Skeletal muscle satellite cell (primary cell): ENCODE results near the gene NXNL1.

ENCODE experiments used
- H3K27me3 ChIP-seq: 2 replicates; pipeline ENCODE4 v1.7.0; 2013; ENCODE audit warnings: low read length; ENCODE audit not compliant: control insufficient read depth, insufficient read depth
- H3K36me3 ChIP-seq: 2 replicates; pipeline ENCODE4 v1.7.0; 2013; ENCODE audit warnings: mild to moderate bottlenecking, control low read depth, low read length; ENCODE audit not compliant: insufficient read depth
- H3K4me1 ChIP-seq: 2 replicates; pipeline ENCODE4 v1.7.0; 2013; ENCODE audit warnings: low read length; ENCODE audit not compliant: control insufficient read depth, insufficient read depth
- H3K4me2 ChIP-seq: 2 replicates; pipeline ENCODE4 v1.7.0; 2013; ENCODE audit warnings: mild to moderate bottlenecking, low read length
- H3K4me3 ChIP-seq: 2 replicates; pipeline ENCODE4 v1.7.0; 2013; ENCODE audit warnings: low read length
- H3K9ac ChIP-seq: 2 replicates; pipeline ENCODE4 v1.7.0; 2013; ENCODE audit warnings: mild to moderate bottlenecking, low read depth, low read length, moderate library complexity
- H3K9me3 ChIP-seq: replicated peaks from 2 replicates; pipeline ENCODE4 v1.7.0; 2013; ENCODE audit warnings: mild to moderate bottlenecking, control low read depth, low read length

The NXNL1 gene

GRCh38 chr19:17469092-17469480 is 8.4 kb upstream of the NXNL1 start:
- Histone ChIP-seq H3K27me3 (peaks cover 4% of the 10 kb centered on the region), H3K9ac (peak overlapping the region; percentile 62), H3K4me2 (peak overlapping the region; percentile 99), H3K9me3 (no peaks in the 10 kb centered on the region), H3K4me3 (peak overlapping the region; percentile 86), H3K4me1 (peaks cover 23% of the 10 kb centered on the region), H3K36me3 (no peaks in the 10 kb centered on the region)

DNA sequence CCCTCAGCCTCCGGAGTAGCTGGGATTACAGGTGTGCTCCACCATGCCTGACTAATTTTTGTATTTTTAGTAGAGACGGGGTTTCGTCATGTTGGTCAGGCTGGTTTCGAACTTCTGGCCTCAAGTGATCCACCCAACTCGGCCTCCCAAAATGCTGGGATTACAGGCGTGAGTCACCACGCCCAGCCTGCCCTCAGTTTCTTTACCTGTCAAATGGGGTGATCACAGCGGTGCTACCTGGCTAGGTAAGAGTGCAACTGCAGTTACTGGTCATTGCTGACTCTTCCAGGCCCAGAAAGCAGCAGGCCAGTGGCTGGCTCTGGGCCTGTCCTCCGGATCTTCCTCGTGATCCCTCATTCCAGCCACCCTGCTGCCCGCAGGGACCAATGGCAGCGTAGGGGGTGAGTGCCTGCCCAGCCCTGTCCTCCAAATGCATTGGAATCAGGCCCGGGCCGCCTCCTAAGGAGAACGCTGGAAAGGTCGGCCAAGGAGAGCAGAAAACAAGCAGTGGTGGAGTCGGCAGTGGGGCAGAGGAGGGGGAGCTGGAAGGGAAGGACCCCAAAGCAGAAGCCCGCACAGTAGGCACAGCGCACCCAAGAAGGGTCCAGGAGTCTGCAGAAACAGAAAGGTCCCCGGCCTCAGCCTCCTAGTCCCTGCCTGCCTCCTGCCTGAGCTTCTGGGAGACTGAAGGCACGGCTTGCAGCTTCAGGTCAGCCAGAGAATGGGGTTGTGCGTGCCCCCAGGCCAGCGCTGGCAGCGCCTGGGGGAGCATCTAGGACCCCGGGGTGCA is 7.8 kb upstream of the NXNL1 start:
- Histone ChIP-seq H3K4me2 (peak overlapping the region; percentile 99), H3K36me3 (no peaks in the 10 kb centered on the region), H3K4me3 (peak overlapping the region; percentile 86), H3K4me1 (peaks cover 23% of the 10 kb centered on the region), H3K9me3 (no peaks in the 10 kb centered on the region), H3K9ac (peak overlapping the region; percentile 62), H3K27me3 (peaks cover 4% of the 10 kb centered on the region)

- Histone ChIP-seq H3K4me1 (peaks cover 21% of the 10 kb centered on the region), H3K4me2 (no peak overlapping the region), H3K9me3 (no peaks in the 10 kb centered on the region), H3K4me3 (no peak overlapping the region), H3K36me3 (no peaks in the 10 kb centered on the region), H3K27me3 (peaks cover 4% of the 10 kb centered on the region), H3K9ac (no peak overlapping the region)
Measured at GRCh38 chr19:17467471-17468301, 7.0 kb upstream of the NXNL1 start.

DNA sequence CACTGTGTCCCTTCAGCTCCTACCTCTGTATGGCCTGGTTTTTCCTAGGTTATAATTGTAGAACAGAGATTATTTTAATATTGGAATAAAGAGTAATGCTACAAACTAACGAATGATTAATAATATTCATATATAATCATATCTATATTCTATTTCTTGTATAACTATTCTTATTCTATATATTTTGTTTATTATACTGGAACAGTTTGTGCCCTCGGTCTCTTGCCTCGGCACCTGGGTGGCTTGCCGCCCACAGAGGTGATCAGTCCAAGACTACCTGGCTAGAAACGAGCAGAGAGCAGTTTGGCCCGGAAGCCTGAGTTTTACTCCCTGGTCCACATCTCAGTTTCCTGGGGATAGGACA is 5.7 kb upstream of the NXNL1 start:
- Histone ChIP-seq H3K27me3 (peaks cover 4% of the 10 kb centered on the region), H3K36me3 (no peaks in the 10 kb centered on the region), H3K9me3 (no peaks in the 10 kb centered on the region), H3K4me1 (peaks cover 20% of the 10 kb centered on the region), H3K4me3 (no peak overlapping the region), H3K9ac (no peak overlapping the region), H3K4me2 (no peak overlapping the region)

DNA sequence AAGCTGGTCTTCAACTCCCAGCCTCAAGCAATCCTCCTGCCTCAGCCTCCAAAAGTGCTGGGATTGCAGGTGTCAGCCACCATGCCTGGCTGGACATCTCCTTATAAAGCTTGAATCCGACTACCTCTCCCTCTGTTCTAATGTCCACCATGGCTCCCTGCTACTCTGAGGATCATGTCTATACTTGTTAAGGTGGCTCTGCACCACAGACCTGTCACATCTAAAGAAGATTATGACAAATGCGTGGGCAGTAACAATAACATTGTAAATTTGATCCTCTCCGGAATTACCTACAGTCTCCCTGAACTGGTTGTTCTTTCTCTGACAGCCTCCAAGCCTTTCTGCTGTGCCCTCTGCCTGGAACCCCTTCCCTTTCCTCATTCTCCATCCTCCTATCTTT is 1.8 kb downstream of the NXNL1 start:
- H3K27me3 ChIP-seq, result peaks cover 53% of the 10 kb centered on the region
- H3K4me3 ChIP-seq, result no peak overlapping the region

DNA sequence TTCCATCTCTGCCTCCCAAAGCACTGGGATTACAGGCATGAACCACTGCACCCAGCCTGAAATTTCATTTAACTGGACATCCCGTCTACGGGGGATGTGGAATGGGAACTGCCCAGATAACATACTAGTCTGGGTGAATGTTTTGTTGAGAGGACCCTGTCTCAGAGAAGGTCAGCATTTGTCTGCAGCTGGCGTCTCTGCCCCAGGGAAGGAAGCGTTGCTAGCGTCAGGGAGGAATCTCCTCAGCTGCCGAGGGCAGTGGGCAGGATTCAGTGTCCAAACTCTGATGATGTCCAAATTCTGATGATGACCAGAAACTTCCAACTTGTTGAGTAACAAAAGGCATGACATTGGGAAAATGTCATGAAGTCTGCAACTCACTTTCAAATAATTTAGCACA is 3.1 kb downstream of the NXNL1 start:
- H3K4me1 ChIP-seq, result no peaks in the 10 kb centered on the region
- no peaks in the 10 kb centered on the region for H3K9me3 ChIP-seq
- no peak overlapping the region for H3K4me2 ChIP-seq
- H3K36me3 ChIP-seq, result no peaks in the 10 kb centered on the region
- no peak overlapping the region for H3K4me3 ChIP-seq
- peaks cover 57% of the 10 kb centered on the region for H3K27me3 ChIP-seq
- H3K9ac ChIP-seq, result no peak overlapping the region

More for the DNA sequence above, 1.8 kb downstream of the NXNL1 start:
- Histone ChIP-seq H3K9me3 (no peaks in the 10 kb centered on the region), H3K4me2 (no peak overlapping the region), H3K4me1 (no peaks in the 10 kb centered on the region), H3K9ac (no peak overlapping the region), H3K36me3 (no peaks in the 10 kb centered on the region)

- H3K4me2 ChIP-seq, result no peak overlapping the region
- no peaks in the 10 kb centered on the region for H3K4me1 ChIP-seq
- peaks cover 62% of the 10 kb centered on the region for H3K27me3 ChIP-seq
- no peak overlapping the region for H3K9ac ChIP-seq
- no peak overlapping the region for H3K4me3 ChIP-seq
- no peaks in the 10 kb centered on the region for H3K36me3 ChIP-seq
- no peaks in the 10 kb centered on the region for H3K9me3 ChIP-seq
Measured at GRCh38 chr19:17456127-17456526, 4.6 kb downstream of the NXNL1 start.

DNA sequence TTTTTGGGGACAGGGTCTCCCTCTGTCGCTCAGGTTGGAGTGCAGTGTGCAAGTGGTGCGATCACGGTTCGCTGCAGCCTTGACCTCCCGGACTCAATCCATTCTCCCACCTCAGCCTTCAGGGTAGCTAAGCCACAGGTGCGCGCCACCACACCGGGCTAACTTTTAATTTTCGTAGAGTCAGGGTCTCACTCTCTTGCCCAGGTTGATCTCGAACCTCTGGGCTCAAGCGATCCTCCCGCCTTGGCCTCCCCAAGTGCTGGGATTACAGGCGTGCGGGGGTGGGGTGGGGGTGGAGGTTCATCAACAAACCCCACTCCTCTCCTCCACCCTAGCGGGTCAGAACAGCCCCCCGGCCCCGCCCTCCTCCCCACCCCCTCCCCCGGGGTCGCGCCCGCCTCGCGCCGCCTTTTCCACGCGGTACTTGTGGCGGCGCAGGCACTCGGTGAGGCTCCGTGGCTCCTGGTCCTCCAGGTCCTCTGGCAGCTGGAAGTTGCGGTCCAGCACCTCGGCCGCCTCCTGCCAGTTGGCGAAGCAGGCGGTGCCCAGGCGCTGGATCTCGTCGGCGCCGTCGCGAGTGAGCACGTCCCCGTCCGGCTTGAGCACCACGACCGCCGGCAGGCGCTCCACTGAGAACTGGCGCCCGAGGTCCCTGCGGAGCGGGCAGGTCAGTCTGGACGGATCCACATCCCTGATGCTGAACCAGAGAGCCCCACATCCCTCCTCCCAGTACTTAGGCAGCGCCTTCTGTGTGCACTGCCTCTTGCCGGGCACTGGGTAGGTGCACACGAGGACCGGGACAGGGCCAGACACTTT is 5.2 kb downstream of the NXNL1 start:
- H3K9ac ChIP-seq, result no peak overlapping the region

DNA sequence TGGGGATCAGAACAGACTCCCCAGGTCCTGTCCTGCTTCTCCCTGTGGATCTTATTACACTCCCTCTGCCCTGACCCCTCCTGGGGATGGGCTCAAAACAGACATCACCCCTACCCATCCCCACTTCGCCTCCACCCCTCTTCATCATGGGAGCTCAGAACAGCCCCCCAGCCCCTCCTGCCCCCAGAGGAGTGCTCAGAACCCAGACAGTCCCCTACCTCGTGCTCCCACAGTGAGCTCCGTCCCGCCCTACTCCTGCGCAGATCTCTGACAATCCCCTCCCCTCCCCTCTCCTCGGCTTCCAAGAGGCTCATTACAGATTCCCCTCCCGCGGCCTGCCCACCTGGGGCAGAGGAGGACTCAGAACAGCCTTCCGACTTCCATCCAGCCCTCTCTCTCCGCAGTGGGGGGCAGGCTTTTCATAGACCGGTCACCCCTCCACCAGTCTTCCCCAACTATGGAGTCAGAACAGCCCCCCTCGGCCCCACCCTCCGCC is 6.1 kb downstream of the NXNL1 start:
- Histone ChIP-seq H3K9ac (no peak overlapping the region), H3K36me3 (no peaks in the 10 kb centered on the region), H3K4me2 (no peak overlapping the region)

More for the DNA sequence above, 5.2 kb downstream of the NXNL1 start:
- H3K4me1 ChIP-seq, result no peaks in the 10 kb centered on the region
- no peak overlapping the region for H3K4me3 ChIP-seq
- no peaks in the 10 kb centered on the region for H3K9me3 ChIP-seq
- no peak overlapping the region for H3K4me2 ChIP-seq
- H3K36me3 ChIP-seq, result no peaks in the 10 kb centered on the region
- peaks cover 58% of the 10 kb centered on the region for H3K27me3 ChIP-seq

GRCh38 chr19:17451820-17452219 is 8.9 kb downstream of the NXNL1 start:
- Histone ChIP-seq H3K27me3 (peaks cover 46% of the 10 kb centered on the region), H3K36me3 (no peaks in the 10 kb centered on the region), H3K4me3 (no peak overlapping the region), H3K9ac (no peak overlapping the region), H3K4me1 (no peaks in the 10 kb centered on the region), H3K4me2 (no peak overlapping the region), H3K9me3 (no peaks in the 10 kb centered on the region)

More for the DNA sequence above, 6.1 kb downstream of the NXNL1 start:
- H3K27me3 ChIP-seq, result peaks cover 55% of the 10 kb centered on the region
- H3K4me1 ChIP-seq, result no peaks in the 10 kb centered on the region
- H3K9me3 ChIP-seq, result no peaks in the 10 kb centered on the region
- H3K4me3 ChIP-seq, result no peak overlapping the region
